B cell (primary cell): ENCODE measurements around the gene ATXN1. TPM values are rescaled to one million over a fixed set of nuclear protein-coding genes. Genes with fewer than 3 reads are reported as not detected.

ENCODE experiments used
- ATAC-seq: fragments of 200-7000 bp; cut with Tn5 transposase; one replicate; pipeline ENCODE4 v1.10.0; 2021; ENCODE audit warnings: low read depth, mild to moderate bottlenecking, moderate number of reproducible peaks, moderate library complexity
- CTCF ChIA-PET: fragments of 350-600 bp; sonication (Branson Sonifier 250); formaldehyde crosslinking; loops from one replicate; lab custom pipeline; 2021; ENCODE audit warnings: antibody characterized with exemption, inconsistent platforms; lab: Charles Lee
- POLR2A ChIA-PET: fragments of 350-600 bp; sonication (Branson Sonifier 250); formaldehyde crosslinking; loops from one replicate; lab custom pipeline; 2021; ENCODE audit warnings: antibody characterized with exemption; lab: Charles Lee
- DNase-seq: peaks from one replicate; pipeline ENCODE4 v3.0.0; 2013
- H2AFZ ChIP-seq: 2 replicates; pipeline ENCODE4 v1.6.1; 2012; ENCODE audit warnings: mild to moderate bottlenecking, low read depth, low read length; ENCODE audit not compliant: insufficient read depth, poor library complexity, severe bottlenecking
- H3K27ac ChIP-seq, 2 donors: 1 replicate in 1 of 2; 2 replicates in 1 of 2; pipeline ENCODE4 v1.5.1; 2012 to 2013; ENCODE audit warnings: low read length in 2 of 2, mild to moderate bottlenecking in 2 of 2, moderate library complexity in 1 of 2
- H3K27me3 ChIP-seq, 4 experiments: fragments of 200-600 bp in 1 of 4; sonication (generic) in 1 of 4; replicated peaks in 1 of 4; 1 replicate in 2 of 4; 2 replicates in 2 of 4; pipeline versions ENCODE4 v1.6.1 to v1.7.0; 2013 to 2016; ENCODE audit warnings: low read length in 3 of 4, mild to moderate bottlenecking in 2 of 4, mixed read lengths in 1 of 4, moderate library complexity in 1 of 4; ENCODE audit not compliant: insufficient read depth in 4 of 4, control insufficient read depth in 3 of 4; ENCODE audit errors: control extremely low read depth in 1 of 4
- H3K36me3 ChIP-seq, 2 experiments: replicated peaks in 1 of 2; 1 replicate in 1 of 2; 2 replicates in 1 of 2; pipeline versions ENCODE4 v1.6.1 to v1.7.1; 2013; ENCODE audit warnings: low read length in 1 of 2; ENCODE audit not compliant: insufficient read depth in 2 of 2, control insufficient read depth in 1 of 2; ENCODE audit errors: control extremely low read depth in 1 of 2, extremely low read depth in 1 of 2
- H3K4me1 ChIP-seq, 2 donors: fragments of 200-600 bp in 1 of 2; sonication (generic) in 1 of 2; 1 replicate in 1 of 2; 2 replicates in 1 of 2; pipeline versions ENCODE4 v1.5.1 to v1.6.1; 2013 to 2017; ENCODE audit warnings: low read length in 2 of 2; ENCODE audit not compliant: control insufficient read depth in 2 of 2, insufficient read depth in 2 of 2
- H3K4me2 ChIP-seq: replicated peaks from 2 replicates; pipeline ENCODE3; 2012; ENCODE audit warnings: mild to moderate bottlenecking, low read depth, low read length; ENCODE audit not compliant: poor library complexity, severe bottlenecking
- H3K4me3 ChIP-seq, 5 experiments: fragments of 200-600 bp in 1 of 5; sonication (generic) in 1 of 5; 1 replicate in 3 of 5; 2 replicates in 2 of 5; pipeline versions ENCODE4 v1.5.1 to v1.7.0; 2011 to 2016; ENCODE audit warnings: low read length in 4 of 5, mild to moderate bottlenecking in 4 of 5, low read depth in 2 of 5, control low read depth in 1 of 5, moderate library complexity in 1 of 5; ENCODE audit not compliant: insufficient read depth in 1 of 5; ENCODE audit errors: control extremely low read depth in 1 of 5, extremely low read depth in 1 of 5
- H3K79me2 ChIP-seq: fragments of 200-600 bp; sonication (generic); one replicate; pipeline ENCODE4 v1.6.0; 2016; ENCODE audit warnings: low read length; ENCODE audit not compliant: control insufficient read depth, insufficient read depth
- H3K9ac ChIP-seq: fragments of 200-600 bp; sonication (generic); 2 replicates; pipeline ENCODE4 v1.6.1; 2017; ENCODE audit warnings: mild to moderate bottlenecking, low read length, moderate library complexity
- H3K9me3 ChIP-seq, 3 donors: one replicate each; pipeline versions ENCODE4 v1.6.1 to v1.7.1; 2013; ENCODE audit warnings: low read length in 2 of 3; ENCODE audit not compliant: control insufficient read depth in 2 of 3, insufficient read depth in 1 of 3; ENCODE audit errors: control extremely low read depth in 1 of 3
- H4K20me1 ChIP-seq: 2 replicates; pipeline ENCODE4 v1.6.0; 2012; ENCODE audit warnings: mild to moderate bottlenecking, low read length; ENCODE audit not compliant: insufficient read depth, control insufficient read depth, poor library complexity, severe bottlenecking
- H3K27ac Mint-ChIP-seq: one replicate; pipeline ENCODE4 v1.8.0; 2021; ENCODE audit warnings: mixed read lengths
- H3K27me3 Mint-ChIP-seq: one replicate; pipeline ENCODE4 v1.8.0; 2021; ENCODE audit warnings: mixed read lengths
- H3K4me1 Mint-ChIP-seq: one replicate; pipeline ENCODE4 v1.8.0; 2021; ENCODE audit warnings: mixed read lengths
- H3K4me3 Mint-ChIP-seq: one replicate; pipeline ENCODE4 v1.8.0; 2021; ENCODE audit warnings: mixed read lengths
- H3K9me3 Mint-ChIP-seq: one replicate; pipeline ENCODE4 v1.8.0; 2022; ENCODE audit warnings: mixed read lengths; ENCODE audit not compliant: insufficient read depth
- CTCF ChIP-seq: fragments of 200-600 bp; IDR thresholded peaks from one replicate; pipeline ENCODE4 v1.8.0; 2022; ENCODE audit warnings: antibody characterized with exemption, mild to moderate bottlenecking
- EZH2 ChIP-seq: IDR thresholded peaks from 2 replicates; pipeline ENCODE4 v1.6.1; 2012; ENCODE audit warnings: borderline replicate concordance, low read depth, mild to moderate bottlenecking, moderate library complexity, low read length; ENCODE audit not compliant: insufficient read depth, poor library complexity, severe bottlenecking
- WGBS: methylation state at CpG from one replicate; pipeline ENCODE4 v1.1.5; 2013; ENCODE audit warnings: missing lambda C conversion rate; ENCODE audit not compliant: insufficient coverage; 5-methylcytosine and 5-hydroxymethylcytosine counted together
- intact Hi-C: fragments of 100-400 bp; cut with micrococcal nuclease; formaldehyde crosslinking; loops from one replicate; pipeline ENCODE4 v1.10.0; 2022
- polyA plus RNA-seq: library from polyadenylated mRNA; depleted of rRNA; stranded (reverse); fragments of >200 nt; gene quantifications from 2 replicates; pipeline ENCODE4 v1.2.3, GENCODE V29; 2012
- total RNA-seq, 2 donors: library from RNA; stranded (reverse); fragments of 120-200 nt in 1 of 2; gene quantifications; 1 replicate in 1 of 2; 2 replicates in 1 of 2; pipeline versions ENCODE4 v1.2.3 to v1.2.4, GENCODE V29; 2013 to 2022

The ATXN1 gene
- total and polyA plus RNA-seq, 2 donors (not counting 1 experiment from before 2014, with no cell fraction given) = 5.7 to 63.8 TPM

GRCh38 chr6:16442031-16442430 lies 319.2 kb downstream of the ATXN1 start:
- Mint-ChIP-seq H3K4me1 (peaks cover 4% of the 10 kb centered on the region), H3K9me3 (no peaks in the 10 kb centered on the region), H3K27me3 (no peaks in the 10 kb centered on the region), H3K4me3 (no peak overlapping the region), H3K27ac (no peak overlapping the region)
- no peaks in the 10 kb centered on the region for H3K79me2 ChIP-seq
- ATAC-seq (no peak), DNase-seq (no peak)
- no peaks in the 10 kb centered on the region for H3K4me1 ChIP-seq
- H2AFZ ChIP-seq = no peak overlapping the region
- H3K27ac ChIP-seq = no peak overlapping the region
- no peak overlapping the region for H3K4me3 ChIP-seq
- TF ChIP-seq EZH2 (no peak), CTCF (no peak)
- intact Hi-C loops = no loop called here
- H4K20me1 ChIP-seq = no peaks in the 10 kb centered on the region
- CTCF ChIA-PET = no interaction called here
- 80% methylated on average over 1 of the region's 3 CpGs for WGBS
- no peak overlapping the region for H3K9ac ChIP-seq
- H3K9me3 ChIP-seq = no peaks in the 10 kb centered on the region
- H3K4me2 ChIP-seq = no peak overlapping the region
- no peaks in the 10 kb centered on the region for H3K36me3 ChIP-seq
- POLR2A ChIA-PET = no interaction called here
- H3K27me3 ChIP-seq = no peaks in the 10 kb centered on the region

- ATAC-seq (no peak), DNase-seq (no peak)
- Histone ChIP-seq H3K9ac (no peak overlapping the region), H3K4me2 (no peak overlapping the region), H3K27me3 (no peaks in the 10 kb centered on the region), H3K4me3 (no peak overlapping the region), H3K36me3 (no peaks in the 10 kb centered on the region), H3K27ac (no peak overlapping the region), H3K9me3 (no peaks in the 10 kb centered on the region), H4K20me1 (no peaks in the 10 kb centered on the region), H3K79me2 (no peaks in the 10 kb centered on the region), H2AFZ (no peak overlapping the region), H3K4me1 (no peaks in the 10 kb centered on the region)
- Mint-ChIP-seq H3K4me3 (no peak overlapping the region), H3K27me3 (no peaks in the 10 kb centered on the region), H3K27ac (no peak overlapping the region), H3K9me3 (no peaks in the 10 kb centered on the region), H3K4me1 (peaks cover 11% of the 10 kb centered on the region)
- POLR2A ChIA-PET = no interaction called here
- 100% methylated on average over 1 of the region's 2 CpGs for WGBS
- CTCF ChIA-PET = no interaction called here
- intact Hi-C loops = no loop called here
- no peak for TF ChIP-seq EZH2
- TF ChIP-seq CTCF = no peak
Observed at GRCh38 chr6:16441262-16441661, 320.0 kb downstream of the ATXN1 start.
